Ecto neural progenitor cell (in vitro differentiated cells): ENCODE data around the gene JMJD1C.

Experiments
- DNase-seq: peaks from one replicate; pipeline ENCODE4 v3.0.0-alpha.2; 2018; ENCODE audit warnings: low spot score

The JMJD1C gene

DNA sequence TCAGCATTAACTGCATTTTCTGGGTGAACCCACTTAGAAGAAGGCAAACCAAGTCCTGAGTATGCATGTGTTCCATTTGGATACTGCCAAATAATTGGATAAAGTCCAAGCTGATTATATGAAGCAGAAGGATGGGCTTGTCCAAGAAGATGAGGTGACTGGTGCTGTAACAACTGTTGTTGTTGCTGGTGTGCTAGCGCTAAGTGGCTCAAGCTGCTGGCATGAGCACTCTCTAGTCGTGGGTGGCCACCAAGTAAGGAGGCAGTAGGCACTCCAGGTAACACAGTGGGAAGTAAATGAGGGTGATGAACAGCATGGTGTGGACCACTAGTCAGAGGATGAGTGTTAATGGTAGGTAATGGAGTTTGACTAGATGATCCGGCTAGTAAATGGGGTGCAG lies 252.3 kb downstream of the JMJD1C start:
- no peak for DNase-seq

DNA sequence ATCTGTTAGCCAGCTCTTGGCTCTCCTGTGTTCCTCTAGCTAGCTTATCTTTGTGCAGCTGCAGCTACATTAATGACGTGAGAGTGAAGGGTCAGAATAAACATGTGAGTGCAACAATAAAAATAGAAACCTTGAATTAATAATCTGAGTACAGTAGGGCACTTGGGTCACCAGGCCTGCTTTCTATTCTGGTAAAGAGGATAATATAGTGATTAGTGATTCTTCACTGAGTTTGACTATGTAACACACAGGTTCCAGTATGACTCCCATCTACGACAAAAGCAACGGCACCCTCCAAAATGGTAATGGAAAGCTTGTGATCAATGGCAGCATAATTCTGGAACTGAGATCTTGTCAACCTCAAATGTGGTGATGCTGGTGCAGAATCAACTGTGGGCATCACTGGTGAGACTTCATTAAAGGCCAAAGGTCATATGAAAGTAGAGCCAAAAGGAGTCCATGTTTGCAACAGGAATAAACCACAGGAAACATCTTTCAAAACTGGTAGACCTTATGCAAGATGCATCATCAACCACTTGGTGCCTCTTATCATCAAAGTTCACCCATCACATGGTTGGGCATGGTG lies 255.1 kb downstream of the JMJD1C start:
- no peak for DNase-seq

DNA sequence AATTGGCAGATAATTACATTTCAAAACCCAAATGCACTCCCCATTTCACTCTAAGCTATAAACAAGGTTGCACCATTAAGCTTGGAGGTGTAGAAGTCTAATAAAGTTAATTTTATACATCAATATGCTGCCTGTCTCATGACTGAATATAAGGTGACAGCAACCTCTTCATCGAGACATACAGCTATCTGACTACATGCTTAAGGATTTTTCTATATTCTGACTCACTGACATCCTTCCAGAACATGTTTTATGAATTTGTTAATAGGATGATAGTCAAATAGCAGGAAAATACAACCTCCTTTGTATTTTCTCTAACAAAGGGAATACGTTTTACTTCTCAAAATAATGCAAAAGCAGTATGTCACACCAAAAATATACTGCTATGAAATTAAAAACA lies 256.1 kb downstream of the JMJD1C start:
- no peak for DNase-seq

DNA sequence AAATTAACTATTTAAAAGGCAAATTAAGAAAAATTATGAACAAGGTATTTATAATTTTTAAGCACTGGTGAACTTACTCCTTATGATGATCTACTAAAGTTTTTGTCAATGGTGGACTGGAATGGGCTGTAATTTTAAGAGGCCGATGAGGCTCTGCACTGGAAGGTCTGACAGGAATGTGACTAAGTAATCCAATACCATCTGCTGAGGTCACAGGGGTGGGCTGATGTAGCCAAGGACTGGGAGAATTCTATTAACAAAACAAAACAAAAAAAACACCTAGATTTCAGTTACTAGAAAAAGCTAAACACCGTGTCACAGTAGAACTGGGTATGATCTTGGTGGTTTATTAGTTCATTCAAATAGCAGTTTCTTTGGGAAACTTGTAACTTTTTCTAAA lies 256.8 kb downstream of the JMJD1C start:
- no peak for DNase-seq

DNA sequence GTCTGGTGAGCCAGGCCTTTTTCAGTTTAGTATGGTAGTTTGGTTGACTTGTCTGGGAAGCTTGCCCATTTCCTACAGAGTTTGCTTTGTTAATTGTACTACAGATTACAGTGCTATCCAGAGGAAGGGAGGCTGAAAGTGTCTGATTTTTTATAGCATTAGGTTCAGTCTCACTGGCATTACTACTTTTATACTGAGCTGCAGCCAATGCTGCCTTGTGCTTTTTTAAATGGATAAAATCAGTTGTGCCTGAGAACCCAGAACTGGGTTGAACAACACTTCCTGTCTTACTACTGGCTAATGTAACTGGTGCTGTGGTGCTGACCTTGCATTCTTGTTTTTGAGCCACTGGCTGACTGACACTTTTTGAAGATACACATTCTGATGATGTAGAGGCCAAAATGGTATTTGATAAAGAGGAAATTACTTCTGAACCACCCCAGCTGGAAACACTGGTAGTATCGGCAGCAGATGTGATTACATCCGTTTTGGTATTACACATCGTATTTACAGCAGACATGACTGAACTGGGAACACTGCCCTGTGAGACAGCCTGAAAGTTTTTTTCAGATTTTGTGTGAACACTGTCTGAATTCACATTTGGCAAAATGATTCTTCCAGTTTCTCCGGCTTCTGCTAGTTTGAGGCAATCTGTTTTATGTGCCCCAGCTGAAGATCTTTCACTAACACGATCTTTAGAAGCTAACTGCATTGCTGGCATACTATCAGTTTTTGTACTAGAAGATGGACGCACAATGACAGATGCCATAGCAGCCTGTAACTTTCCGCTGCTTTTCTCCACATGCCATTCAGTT lies 258.6 kb downstream of the JMJD1C start:
- DNase-seq: no peak

DNA sequence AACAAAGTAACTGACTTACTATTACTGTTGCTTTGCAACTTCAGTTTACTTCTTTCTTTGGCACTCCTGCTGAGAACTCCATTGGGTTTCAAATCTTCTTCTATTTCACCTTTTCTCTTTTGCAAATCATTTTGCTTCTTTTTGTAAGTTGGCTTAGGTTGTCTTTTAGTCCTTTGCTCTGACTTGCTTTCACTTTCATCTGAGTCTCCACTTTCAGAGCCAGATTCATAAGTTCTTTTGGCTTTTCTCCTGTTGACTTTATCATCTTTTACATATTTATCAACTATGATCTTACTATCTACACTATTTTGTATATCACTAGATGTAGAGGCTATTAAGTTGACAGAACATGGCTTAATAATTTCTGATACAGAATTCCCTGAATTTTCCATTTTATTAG lies 259.2 kb downstream of the JMJD1C start:
- DNase-seq: no peak

DNA sequence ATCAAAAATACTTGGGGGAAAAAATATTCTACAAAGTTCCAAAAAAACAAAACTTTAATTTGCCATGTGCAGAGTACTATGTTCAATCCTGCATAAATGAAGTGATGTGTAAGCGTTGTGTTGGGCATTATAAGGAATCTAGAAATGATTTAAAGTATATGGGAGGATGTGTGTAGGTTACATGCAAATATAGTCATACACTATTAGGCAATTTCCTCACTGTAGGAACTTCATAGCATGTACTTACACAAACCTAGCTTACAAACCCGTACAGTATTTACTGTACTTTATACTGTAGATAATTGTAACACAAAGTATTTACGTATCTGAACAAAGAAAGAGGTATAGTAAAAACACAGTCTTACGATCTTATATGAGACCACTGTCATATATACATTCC lies 260.4 kb downstream of the JMJD1C start:
- no peak for DNase-seq

DNA sequence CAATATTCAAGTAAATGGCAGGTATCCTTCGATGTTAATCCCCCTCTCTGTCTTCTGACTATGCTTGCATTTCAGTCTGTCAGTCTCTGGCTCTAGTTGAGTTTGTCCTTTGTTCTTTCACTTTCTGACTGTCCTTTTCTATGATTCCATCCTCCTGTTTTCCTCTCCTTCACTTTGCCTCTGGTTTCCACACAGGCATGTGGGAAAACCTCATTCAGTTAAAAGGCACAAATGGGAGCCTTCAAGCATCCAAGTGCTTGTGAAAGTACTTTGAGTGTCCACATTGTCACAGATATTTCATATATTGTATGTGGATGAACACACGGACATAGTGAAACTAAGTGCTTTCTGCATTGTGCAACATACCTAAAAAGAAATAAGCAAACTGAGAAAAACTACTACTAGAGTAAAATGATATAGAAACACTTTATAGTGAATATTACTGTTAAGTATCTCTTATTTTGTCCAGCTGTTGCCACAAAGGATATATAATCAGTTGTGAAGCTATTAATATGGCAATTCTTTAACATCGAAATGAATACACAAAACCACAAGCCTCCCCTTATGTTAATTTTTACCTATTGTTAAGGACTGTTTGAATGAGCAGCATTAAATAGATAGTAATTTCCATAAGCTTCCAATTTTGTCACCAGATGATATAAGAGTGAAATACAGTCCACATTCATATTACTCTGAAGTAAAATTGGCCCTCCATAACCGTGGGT lies 260.9 kb downstream of the JMJD1C start:
- DNase-seq: no peak

DNA sequence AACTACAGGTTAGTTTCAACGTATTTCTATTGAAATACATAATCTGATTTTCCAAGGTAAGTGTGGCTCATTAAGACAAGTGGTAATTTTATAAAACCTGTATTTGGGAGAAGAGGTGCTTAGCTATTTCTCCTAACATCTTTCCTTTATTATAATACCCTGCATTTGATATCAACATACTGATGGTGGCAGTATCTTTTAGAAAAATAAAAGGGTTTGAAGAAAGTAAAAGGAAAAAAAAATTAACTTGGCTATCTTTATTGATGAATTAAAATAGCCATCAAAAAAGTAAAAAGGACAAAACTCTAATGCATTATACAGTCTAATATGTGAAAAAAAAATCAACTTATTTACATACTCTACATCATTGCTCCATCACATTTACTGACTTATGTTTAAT lies 264.7 kb downstream of the JMJD1C start:
- no peak for DNase-seq

DNA sequence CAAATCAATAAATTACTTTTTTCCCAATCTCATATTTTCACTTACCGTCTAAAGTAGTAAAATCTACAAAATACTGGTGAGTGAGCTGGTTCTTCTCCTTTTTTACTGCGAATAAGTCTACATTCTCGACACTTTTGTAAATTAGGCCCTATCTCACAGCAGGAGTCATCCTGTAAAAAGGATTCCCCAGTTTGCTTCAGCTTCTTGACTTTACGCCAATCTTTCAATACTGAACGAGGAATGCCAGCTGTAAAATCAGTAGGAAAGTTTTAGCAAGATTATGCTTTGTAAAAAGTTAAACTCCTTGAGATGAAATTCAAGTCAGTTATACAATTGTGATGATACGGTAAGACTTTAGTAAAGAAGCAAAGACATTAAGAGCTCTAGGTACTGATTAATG lies 265.3 kb downstream of the JMJD1C start:
- no peak for DNase-seq

DNA sequence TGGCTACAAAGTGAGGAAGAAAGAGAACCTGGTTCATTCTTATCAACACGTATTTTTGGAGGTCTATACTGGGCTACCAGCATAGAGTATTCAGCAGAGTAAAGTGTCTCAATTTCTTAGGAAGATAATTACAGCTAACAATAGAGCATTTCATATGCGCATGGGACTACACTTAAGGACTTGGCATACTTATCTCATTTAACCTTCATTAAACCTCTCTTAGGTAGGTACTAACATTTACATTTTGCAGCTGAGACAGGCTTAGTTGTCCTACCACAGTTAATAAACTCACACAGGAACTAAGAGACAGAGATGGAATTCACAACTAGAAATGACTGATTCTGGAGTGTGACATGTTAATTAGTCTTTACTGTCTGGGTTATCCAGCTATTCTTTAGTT lies 266.1 kb downstream of the JMJD1C start:
- no peak for DNase-seq

DNA sequence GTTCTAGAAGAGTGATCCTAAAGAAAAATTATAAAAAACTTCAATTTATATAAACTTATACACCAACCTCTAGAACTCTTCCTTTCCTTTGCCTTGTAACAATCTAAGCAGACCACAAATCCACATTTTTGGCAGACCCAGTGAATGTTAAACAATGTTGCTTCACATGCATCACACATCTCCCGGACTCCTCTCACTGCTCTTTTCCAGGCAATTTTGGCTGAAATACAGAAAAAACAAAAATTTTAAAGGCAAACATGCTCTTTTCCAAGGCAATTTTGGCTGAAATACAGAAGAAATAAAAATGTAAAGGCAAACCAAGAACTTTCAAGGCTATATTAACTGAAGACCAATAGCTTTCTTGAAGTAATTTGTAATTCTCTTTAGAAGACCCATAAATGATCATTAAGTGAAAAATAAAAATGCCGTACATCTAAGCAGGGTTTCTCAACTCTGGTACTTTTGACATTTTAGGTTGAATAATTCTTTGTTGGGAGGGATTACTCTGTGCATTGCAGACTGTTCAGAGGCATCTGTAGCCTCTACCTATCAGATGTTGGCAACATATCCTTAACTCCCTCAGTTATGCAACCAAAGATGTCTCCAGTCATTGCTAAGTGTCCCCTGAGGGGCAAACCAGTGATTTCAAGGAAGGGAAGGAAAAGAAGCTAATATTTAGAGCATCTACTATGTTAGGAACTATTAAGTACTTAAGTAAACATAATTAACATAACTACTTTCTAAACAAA lies 268.3 kb downstream of the JMJD1C start:
- no peak for DNase-seq

DNA sequence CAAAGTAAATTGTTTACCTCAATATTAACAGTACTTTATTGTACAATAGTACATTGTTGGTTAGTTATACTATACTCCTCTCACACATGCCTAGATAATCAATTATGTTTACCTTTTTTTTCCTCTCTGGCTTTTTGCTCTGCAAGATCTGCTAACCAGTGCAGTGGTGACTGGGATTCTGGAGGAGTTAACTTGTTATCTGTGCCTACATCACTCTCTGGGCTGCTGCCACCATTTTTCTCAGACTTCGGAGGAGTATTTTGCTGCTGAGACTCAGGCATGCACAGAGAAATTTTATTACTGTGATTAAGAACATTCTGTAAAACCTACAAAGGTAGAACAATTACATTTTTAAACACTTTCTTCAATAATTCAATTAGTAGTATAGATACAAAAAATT lies 273.0 kb downstream of the JMJD1C start:
- DNase-seq: no peak

DNA sequence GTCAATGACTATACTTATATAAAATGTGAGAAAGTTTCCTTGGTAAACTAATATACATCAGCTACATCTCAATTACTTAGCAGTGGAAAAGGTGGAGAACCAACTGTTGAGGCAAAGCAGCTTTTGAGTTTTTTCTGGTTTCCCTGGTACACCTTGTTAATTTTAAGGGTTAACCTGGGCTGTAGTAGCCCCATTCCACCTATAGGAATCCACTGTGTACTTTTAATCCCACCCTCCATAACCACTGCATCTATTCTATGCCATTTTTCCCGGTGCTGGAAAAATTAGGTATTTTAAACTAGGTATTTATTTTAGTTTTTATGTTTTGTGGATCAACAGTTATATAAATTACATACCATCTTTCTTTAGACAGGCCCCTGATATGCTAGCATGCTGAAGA lies 290.2 kb downstream of the JMJD1C start:
- DNase-seq: no peak

DNA sequence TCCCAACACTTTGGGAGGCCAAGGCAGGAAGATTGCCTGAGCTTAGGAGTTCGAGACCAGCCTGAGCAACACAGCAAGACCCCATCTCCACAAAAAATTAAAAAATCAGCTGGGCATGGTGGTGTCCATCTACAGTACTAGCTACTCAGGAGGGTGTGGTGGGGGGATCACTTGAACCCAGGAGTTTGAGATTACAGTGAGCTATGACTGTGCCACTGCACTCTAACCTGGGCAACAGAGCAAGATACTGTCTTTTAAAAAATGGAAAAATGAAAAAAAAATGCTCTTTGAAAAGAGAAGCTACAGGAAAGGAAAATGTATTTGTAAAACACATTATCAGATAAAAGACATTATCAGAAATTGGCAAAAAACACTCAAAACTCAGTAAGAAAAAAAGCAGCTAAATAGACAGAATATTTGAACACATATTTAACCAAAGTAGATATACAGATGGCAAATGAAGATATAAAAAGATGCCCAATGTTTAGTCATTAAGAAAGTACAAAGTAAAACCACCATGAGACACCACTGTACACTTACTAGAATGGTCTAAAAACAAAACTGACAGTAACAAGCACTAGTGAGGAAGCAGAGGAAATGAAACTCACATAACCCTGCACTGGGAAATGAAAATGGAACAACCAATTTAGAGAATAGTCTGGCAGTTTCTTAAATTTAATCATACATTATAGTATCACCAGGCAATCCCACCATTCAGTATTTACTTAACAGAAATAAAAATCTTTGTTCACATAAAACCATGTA lies 292.1 kb downstream of the JMJD1C start:
- DNase-seq: no peak

DNA sequence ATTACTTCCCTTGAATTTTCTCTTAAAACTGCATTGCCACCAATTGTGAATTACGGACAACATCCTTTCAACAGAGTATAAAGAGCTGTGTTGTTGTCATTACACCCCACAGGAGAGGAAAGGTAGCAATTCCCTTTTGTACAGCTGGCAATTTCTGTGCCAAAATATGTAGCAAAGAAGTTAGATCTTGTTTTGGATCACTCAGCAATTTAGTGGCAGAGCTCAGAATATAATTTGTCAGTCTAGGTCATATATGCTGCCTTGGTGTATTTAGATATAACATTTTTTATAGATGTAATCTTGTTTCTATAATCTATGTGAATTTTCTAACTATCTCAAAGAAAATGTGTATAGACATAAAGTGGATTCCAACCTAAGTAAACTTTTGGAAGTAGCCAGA lies 293.9 kb downstream of the JMJD1C start:
- no peak for DNase-seq

DNA sequence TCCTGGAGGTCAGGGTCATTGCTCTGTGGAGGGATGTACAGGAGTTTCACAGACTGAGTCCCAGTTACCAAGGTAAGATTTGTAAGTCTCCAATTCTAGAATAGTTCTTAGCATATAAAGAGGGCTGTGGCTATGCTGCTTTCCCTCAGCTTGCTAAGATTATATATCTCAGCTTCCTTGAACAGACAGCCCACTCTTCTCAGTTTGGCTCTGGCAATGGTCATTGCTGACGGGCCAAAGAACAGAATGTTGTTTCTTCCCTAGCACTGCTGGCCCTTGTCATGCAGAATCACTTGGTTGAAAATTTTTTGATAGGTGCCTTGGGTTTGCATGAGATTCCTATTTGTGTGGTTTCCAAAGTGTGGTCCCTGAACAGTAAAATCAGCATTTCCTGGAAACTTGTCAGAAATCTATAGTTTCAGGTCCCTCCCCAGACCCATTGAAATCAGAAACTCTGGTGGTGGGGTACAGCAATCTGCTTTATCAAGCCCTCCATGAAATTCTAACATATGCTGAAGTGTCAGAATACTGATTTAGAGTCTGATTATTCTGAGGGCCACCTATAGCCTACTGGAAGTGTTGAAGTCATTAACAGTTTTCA lies 294.4 kb downstream of the JMJD1C start:
- DNase-seq: no peak

DNA sequence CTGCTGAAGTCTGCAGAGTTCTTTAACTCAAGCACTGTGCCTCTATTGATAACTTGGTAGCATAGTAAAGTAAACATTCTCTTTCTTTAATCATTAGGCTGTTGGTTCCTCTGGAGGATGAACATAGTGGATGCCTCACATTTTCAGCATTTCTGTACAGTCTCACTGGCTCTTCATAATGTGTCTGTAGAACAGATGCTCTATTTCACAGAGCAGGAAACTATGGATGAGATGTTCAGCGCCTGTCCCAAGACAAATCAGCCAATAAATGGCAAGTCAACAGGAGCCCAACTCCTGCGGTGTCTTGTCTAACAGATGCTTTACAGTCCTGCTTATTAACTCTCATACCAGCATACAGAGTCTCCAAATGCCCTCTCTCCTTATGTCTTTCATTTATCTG lies 296.2 kb downstream of the JMJD1C start:
- DNase-seq: no peak

DNA sequence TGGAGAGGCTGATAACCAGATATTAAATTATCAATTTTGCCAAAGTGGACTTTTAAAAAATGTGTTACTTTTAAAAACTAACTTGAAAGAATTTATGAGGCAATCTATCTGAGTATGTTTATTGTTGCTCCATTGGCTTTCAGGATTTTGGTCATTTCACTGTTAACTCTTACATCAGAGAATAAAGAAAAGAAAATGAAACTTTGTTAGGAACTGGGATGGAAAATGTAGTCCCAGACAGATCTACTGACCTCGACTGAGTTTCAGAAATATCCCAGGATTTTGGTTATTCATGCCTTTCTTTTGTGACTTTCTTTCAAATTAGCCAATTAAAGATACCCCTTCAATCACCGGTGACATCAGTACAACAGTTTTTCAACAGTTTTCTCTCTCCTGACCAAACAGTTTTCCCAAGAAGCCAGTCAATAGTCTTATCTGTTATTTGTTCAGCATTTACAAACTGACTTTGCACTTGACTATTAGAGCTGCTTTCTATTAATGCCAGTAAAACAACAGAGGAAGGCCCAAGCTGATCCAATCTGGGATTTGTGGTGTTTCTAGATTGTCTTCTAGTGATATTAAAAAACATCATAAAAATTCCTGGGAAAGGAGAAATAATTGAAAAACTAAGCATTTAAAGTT lies 296.8 kb downstream of the JMJD1C start:
- no peak for DNase-seq

DNA sequence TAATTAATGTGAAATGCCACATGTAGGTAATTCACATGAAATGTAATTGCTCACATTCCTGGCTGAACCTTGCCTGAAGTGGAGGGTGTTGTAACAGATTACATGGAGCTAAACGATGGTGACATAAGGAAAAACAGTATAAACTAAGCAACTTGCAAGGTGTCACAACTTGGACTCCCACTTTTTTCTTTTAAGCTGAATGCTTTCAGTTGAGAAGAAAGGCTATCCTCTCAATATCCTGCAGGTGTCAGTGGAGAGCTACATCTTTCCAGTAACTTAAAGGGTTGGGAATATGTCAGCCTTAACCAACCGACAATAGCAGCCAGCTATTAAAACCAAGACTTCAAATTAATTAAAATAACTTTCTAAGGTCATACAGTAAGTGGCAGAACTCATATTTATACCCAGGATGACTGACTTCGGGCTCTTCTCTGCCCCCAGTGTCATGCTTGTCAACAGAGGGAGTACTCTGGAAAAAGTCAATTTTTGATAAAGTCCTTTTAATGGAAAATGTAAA lies 299.0 kb downstream of the JMJD1C start:
- no peak for DNase-seq

DNA sequence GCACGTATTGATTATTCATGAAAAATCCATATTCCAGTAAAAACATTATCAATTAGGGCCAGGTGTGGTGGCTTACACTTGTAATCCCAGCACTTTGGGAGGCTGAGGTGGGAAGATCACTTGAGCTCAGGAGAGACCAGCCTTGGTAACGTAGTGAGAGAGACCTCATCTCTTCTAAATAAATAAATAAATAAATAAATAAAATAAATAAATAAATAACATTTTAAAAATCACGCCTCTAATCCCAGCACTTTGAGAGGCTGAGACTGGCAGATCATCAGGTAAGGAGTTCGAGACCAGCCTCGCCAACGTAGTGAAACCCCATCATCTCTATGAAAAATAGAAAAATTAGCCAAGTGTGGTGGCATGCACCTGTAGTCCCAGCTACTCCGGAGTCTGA lies 300.5 kb downstream of the JMJD1C start:
- DNase-seq: no peak
